ENCODE measurements around the gene MFSD12. TPM values are rescaled to one million over a fixed set of nuclear protein-coding genes. Genes with fewer than 3 reads are reported as not detected.
A peak's percentile ranks its signal among the peaks of the same experiment; 100 is the strongest.

Gene MFSD12
- total RNA-seq, result 10 to 100 TPM; 25.0 to 43.6 (median 36.8) TPM
- long read RNA-seq, donor 1, transcript MFSD12-201 (10 exons, 2,124 nt), result major isoform, 19 of 50 reads
- long read RNA-seq, donor 1, partial matches to known transcripts, result 10 of 50 reads
- long read RNA-seq, donor 1, other reads (novel, unspliced or antisense), result 20 of 50 reads
- long read RNA-seq, donor 2, partial matches to known transcripts, result 1 of 4 reads
- long read RNA-seq, donor 2, other reads (novel, unspliced or antisense), result 2 of 4 reads

GRCh38 chr19:3557461-3558248 lies at the start of gene MFSD12:
Gene MFSD12 (minus strand): TSS chr19:3557586. CDS start chr19:3557403, 183 bp downstream.
- intact Hi-C loops (cut with DNase I, micrococcal nuclease), result no loop called here
- H3K36me3 ChIP-seq (ENCODE audit: low read depth), result no peaks in the 10 kb centered on the region
- DNase-seq (peak; percentile 96 to 97 (median 96)), ATAC-seq (peak; percentile 96)
- H3K4me3 ChIP-seq, result peak within 1 kb of the TSS; percentile 70
- TF ChIP-seq CTCF (IDR thresholded peaks at IDR 0.05), result no peak
- peaks cover 17% of the 10 kb centered on the region for H3K4me1 ChIP-seq (ENCODE audit: low read depth)
- H3K9me3 ChIP-seq, result no peaks in the 10 kb centered on the region

- ATAC-seq, result peak; percentile 61
- H3K9me3 ChIP-seq, result no peaks in the 10 kb centered on the region
- H3K4me3 ChIP-seq, result no peak within 1 kb of the TSS
- intact Hi-C loops (cut with DNase I, micrococcal nuclease), result no loop called here
- H3K36me3 ChIP-seq (ENCODE audit: low read depth), result no peaks in the 10 kb centered on the region
- peaks cover 28% of the 10 kb centered on the region for H3K4me1 ChIP-seq (ENCODE audit: low read depth)
- DNase-seq, result peak in 2 of 3 donors; percentile 71 to 79
- no peak for TF ChIP-seq CTCF (IDR thresholded peaks at IDR 0.05)
These were observed 49.4 kb upstream of the MFSD12 start, which contains the start of gene TBXA2R for GRCh38 chr19:3606690-3607289. Gene TBXA2R (minus strand): TSS chr19:3606875. CDS start chr19:3600634, 6,241 bp downstream.

GRCh38 chr19:3606174-3606689 lies 48.8 kb upstream of the MFSD12 start:
- H3K9me3 ChIP-seq, result no peaks in the 10 kb centered on the region
- intact Hi-C loops (cut with DNase I, micrococcal nuclease), result no loop called here
- H3K4me3 ChIP-seq, result no peak overlapping the region
- TF ChIP-seq CTCF (IDR thresholded peaks at IDR 0.05), result no peak
- H3K36me3 ChIP-seq (ENCODE audit: low read depth), result no peaks in the 10 kb centered on the region
- peak; percentile 78 to 86 (median 82) for DNase-seq
- peaks cover 28% of the 10 kb centered on the region for H3K4me1 ChIP-seq (ENCODE audit: low read depth)
- ATAC-seq, result peak; percentile 92

- no peaks in the 10 kb centered on the region for H3K36me3 ChIP-seq (ENCODE audit: low read depth)
- intact Hi-C loops (cut with DNase I, micrococcal nuclease), result no loop called here
- no peak for DNase-seq
- ATAC-seq, result peak; percentile 13
- peaks cover 28% of the 10 kb centered on the region for H3K4me1 ChIP-seq (ENCODE audit: low read depth)
- no peak for TF ChIP-seq CTCF (IDR thresholded peaks at IDR 0.05)
- no peaks in the 10 kb centered on the region for H3K9me3 ChIP-seq
- no peak overlapping the region for H3K4me3 ChIP-seq
These were observed 48.4 kb upstream of the MFSD12 start for GRCh38 chr19:3605770-3606169.

- DNase-seq (no peak), ATAC-seq (no peak)
- H3K4me3 ChIP-seq, result no peak overlapping the region
- no peaks in the 10 kb centered on the region for H3K36me3 ChIP-seq (ENCODE audit: low read depth)
- no peak for TF ChIP-seq CTCF (IDR thresholded peaks at IDR 0.05)
- intact Hi-C loops (cut with DNase I, micrococcal nuclease), result no loop called here
- H3K4me1 ChIP-seq (ENCODE audit: low read depth), result peaks cover 28% of the 10 kb centered on the region
- no peaks in the 10 kb centered on the region for H3K9me3 ChIP-seq
These were observed 48.0 kb upstream of the MFSD12 start for GRCh38 chr19:3605361-3605760.

Data from mucosa of descending colon (tissue), 3 donors.